ENCODE results near the gene TRPM2. TPM values are rescaled to one million over a fixed set of nuclear protein-coding genes. Genes with fewer than 3 reads are reported as not detected.

TRPM2 gene
- 5.7 and 6.8 TPM in 2 replicates for total RNA-seq (2014; rRNA removed; shearing (Covaris generic))
- polyA plus RNA-seq (2014; cell fraction: nucleus; rRNA removed), result 11.3 and 19.4 TPM in 2 replicates

DNA sequence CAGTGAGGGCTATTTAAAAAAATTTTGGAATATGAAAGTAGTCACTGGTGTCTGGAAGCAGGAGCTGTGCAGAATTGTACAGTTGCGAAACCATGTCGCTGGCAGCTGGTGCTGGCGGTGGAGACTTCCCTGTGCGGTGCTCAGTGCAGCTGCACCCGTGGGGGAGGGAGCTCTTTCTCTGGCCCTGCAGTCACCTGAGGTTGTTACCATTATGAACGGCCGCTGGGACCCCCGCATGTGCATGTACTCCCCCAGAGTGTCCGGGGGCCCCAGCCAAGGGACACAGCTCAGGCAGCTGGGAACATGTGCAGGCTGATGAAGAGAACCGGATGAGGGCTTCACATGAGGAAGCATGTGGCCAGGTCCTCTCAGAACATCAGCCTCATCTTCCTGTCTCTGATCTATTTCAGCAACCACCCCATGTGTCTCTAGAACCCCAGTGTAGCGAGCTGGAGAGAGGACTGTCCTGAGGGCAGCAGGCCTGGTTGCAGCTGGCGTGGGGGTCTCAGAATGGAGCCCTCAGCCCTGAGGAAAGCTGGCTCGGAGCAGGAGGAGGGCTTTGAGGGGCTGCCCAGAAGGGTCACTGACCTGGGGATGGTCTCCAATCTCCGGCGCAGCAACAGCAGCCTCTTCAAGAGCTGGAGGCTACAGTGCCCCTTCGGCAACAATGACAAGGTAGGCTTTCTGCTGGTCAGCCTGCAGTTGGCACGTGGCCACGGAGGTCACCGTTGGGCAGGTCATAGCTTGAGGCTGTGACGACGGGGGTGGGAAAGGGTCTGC, at the start of gene TRPM2:
TRPM2 (plus strand) TSS at position 431 of the 780 bp plus-strand sequence; CDS start at position 511, 80 bp downstream.
- DNase-seq (ENCODE audit: extremely low read depth, low read depth), result no peak

DNA sequence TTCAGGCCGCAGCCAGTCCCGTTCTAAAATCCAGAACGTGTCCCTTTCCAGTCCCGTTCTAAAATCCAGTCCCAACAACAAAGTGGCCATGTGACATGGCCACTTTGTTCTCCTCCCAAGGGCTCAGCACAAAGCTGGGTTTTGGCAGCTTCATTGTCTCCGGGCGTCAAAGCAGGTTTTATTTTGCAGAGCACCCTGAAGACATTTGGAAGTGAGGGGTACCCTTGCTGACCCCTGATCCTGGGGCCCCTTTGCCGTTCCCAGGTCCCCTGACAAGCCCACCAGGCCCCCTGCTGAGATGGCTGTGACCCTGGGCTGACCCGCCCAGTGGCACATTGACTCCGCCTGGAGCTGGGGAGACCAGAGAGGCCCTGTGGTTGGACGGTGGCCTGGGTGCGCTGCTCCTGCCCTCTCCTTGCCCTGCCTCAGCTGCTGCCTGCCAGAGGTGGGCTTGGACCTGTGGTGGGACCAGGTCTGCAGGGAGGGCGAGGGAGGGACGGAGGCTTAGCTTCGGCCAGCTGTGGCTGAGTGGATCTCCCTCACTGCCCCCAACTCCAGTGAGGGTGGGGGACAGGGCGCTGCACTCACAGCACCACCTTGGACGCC, 49.3 kb upstream of the TRPM2 start:
- DNase-seq (ENCODE audit: extremely low read depth, low read depth), result no peak

GRCh38 chr21:44304877-44305293, 48.5 kb upstream of the TRPM2 start:
- DNase-seq (ENCODE audit: extremely low read depth, low read depth), result no peak

DNA sequence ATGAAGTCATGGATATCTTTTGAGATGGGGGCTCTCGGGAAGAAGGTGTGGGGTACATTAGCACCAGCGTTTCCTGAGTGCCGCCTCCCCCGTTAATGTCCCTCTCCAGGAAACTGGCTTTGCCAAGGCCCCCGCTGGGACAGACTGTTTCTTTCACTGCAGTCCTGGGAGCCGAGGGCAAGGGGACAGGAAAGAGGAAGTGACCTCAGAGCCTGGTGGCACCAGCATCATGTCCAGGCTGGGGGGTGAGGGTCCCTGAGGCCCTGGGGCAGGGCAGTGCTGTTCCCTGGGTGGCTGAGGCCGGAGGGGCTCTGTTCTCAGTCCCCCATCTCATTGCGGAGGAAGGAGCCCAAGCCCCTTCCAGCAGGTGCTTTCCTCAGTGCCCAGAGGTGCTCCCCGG, 47.7 kb upstream of the TRPM2 start:
- DNase-seq (ENCODE audit: extremely low read depth, low read depth), result no peak

DNA sequence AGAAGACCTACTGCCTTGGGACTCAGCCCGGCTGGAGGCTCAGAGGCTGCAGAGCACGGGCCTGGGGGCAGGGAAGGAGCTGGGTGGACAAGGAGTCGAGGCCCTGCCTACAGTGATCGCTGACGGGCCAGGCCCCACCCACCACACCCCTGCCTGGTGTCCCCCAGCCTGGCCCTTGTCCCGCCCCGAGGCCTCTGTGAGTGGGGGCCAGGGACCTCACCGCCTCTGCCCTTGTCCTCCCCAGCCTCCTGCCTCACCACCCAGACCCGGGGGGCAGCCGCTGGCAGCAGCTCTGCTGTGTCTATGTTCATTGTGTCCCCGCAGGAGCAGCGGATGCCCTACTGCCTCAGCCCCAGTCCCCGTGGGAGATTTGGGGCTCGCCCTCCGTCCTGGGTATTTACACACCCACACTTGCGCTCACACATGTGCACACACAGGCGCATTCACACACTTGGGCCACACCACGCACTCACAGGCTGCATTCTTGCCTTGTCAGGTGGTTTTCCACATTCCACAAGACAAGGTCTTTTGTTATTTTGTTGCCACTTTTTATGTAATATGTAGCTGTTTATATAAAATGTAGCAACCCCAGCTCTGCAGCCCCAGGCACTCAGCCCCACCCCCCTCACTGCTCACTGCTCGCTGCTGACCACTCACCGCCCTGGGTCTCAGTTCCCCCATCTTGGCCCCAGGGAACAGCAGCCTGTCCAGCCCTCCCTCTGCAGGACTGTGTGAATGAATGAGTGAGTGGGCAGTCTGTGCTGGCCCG, 46.3 kb upstream of the TRPM2 start:
- DNase-seq (ENCODE audit: extremely low read depth, low read depth), result no peak

DNA sequence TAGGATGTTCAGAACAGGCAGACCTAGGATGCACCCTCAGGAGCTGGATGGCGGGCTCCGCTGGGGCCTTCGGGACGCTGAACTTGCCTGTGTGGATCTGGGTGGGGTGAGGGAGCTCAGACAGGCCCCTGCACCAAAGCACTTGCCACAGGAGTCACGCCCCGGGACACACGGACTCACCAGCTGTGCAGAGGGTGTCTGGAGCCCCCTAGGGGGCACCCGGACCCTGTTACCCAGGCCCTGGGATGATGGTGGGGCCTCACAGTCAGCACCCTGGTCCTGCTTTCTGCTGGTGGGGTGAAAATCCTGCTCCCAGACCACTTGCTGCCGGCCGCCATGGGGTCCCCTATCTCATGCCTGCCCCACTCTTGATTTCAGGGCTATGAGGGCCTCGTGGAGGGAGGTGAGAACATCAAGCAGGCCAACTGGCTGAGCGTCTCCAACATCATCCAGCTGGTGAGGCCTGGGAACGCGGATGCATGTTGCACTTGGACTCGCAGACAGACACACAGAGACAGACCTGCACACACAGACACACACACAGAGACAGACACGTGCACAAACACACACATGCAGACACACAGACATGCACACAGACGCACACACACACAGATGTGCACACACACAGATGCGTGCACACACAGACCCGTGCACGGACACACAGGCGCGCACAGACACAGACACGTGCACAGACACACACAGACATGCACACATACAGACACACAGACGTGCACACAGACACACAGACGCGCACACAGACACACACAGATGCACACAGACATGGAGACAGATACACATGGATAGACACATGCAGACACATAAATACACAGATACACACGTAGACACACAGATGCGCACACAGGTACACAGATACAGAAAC, 42.6 kb upstream of the TRPM2 start:
- no peak for DNase-seq (ENCODE audit: extremely low read depth, low read depth)

DNA sequence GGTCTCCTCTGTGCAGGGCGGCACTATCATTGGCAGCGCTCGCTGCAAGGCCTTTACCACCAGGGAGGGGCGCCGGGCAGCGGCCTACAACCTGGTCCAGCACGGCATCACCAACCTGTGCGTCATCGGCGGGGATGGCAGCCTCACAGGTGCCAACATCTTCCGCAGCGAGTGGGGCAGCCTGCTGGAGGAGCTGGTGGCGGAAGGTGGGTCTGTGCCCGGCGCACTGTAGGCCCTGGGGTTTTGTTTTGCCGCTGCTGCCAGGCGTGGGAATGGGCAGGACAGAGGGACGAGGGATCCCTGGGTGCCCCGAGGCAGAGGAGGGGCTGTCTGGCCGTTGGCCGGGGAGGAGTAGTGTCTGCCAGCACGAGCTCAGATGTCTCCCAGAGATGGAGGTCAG, 41.3 kb upstream of the TRPM2 start:
- DNase-seq (ENCODE audit: extremely low read depth, low read depth), result no peak

GRCh38 chr21:44312716-44313115, 40.7 kb upstream of the TRPM2 start:
- no peak for DNase-seq (ENCODE audit: extremely low read depth, low read depth)

- no peak for DNase-seq (ENCODE audit: extremely low read depth, low read depth)
Measured at GRCh38 chr21:44313451-44313850, 40.0 kb upstream of the TRPM2 start.

GRCh38 chr21:44314128-44314527, 39.3 kb upstream of the TRPM2 start:
- no peak for DNase-seq (ENCODE audit: extremely low read depth, low read depth)

- DNase-seq (ENCODE audit: extremely low read depth, low read depth), result no peak
Measured at GRCh38 chr21:44314561-44314960, 38.9 kb upstream of the TRPM2 start.

GRCh38 chr21:44315691-44316203, 37.7 kb upstream of the TRPM2 start:
- no peak for DNase-seq (ENCODE audit: extremely low read depth, low read depth)

- DNase-seq (ENCODE audit: extremely low read depth, low read depth), result no peak
Measured at GRCh38 chr21:44316277-44316900, 37.0 kb upstream of the TRPM2 start.

DNA sequence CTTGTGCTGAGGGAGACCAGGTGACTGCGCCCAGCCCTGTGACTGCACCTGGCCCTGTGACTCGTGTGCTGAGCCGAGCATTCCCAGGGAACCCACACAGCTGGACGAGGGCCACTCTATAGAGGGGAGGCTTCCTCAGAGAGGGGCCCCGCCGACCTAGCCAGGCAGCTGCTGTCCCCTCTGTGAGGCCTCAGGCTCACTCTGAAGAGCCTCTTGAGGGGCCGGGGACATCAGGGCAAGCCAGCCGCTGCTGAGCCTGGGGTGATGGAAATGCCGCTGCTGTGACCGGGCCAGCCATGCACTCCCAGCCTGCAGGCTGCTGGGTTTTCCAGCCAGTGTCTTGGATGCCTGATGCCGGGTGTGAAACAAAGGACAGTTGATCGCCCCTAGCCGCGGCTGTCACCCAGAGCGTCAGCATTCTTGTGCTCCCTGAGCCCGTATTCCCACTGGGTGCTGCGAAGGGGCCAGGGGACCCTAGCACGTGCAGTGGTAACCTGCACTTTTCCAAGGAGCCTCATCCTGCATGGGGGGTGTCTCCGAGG, 36.1 kb upstream of the TRPM2 start:
- DNase-seq (ENCODE audit: extremely low read depth, low read depth), result no peak

- no peak for DNase-seq (ENCODE audit: extremely low read depth, low read depth)
Measured at GRCh38 chr21:44317871-44318270, 35.5 kb upstream of the TRPM2 start.

GRCh38 chr21:44318489-44319285, 34.7 kb upstream of the TRPM2 start:
- no peak for DNase-seq (ENCODE audit: extremely low read depth, low read depth)

GRCh38 chr21:44319407-44320065, 33.9 kb upstream of the TRPM2 start:
- no peak for DNase-seq (ENCODE audit: extremely low read depth, low read depth)

DNA sequence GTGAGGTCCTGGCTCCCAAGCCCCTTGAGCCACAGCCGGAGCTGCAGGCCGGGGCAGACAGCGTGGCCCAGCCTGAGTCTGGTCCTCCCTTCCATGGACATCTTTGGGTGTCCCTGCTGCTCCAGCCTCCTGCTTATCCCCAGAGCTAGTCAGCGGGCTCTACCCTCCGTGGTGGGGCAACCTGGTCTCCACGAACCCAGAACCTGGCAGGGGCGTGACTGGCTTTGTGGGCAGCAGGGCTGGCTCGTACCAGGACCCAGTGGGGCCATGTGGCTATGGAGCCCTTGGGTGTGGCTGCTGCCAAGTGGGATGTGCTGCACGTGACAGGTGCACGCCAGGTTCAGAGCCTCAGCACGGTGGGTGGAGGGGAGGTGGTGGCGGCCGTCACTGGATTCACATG, 32.6 kb upstream of the TRPM2 start:
- no peak for DNase-seq (ENCODE audit: extremely low read depth, low read depth)

Data from NCI-H460 (cell line).